ENCODE measurements around the gene RPS16.

DNA sequence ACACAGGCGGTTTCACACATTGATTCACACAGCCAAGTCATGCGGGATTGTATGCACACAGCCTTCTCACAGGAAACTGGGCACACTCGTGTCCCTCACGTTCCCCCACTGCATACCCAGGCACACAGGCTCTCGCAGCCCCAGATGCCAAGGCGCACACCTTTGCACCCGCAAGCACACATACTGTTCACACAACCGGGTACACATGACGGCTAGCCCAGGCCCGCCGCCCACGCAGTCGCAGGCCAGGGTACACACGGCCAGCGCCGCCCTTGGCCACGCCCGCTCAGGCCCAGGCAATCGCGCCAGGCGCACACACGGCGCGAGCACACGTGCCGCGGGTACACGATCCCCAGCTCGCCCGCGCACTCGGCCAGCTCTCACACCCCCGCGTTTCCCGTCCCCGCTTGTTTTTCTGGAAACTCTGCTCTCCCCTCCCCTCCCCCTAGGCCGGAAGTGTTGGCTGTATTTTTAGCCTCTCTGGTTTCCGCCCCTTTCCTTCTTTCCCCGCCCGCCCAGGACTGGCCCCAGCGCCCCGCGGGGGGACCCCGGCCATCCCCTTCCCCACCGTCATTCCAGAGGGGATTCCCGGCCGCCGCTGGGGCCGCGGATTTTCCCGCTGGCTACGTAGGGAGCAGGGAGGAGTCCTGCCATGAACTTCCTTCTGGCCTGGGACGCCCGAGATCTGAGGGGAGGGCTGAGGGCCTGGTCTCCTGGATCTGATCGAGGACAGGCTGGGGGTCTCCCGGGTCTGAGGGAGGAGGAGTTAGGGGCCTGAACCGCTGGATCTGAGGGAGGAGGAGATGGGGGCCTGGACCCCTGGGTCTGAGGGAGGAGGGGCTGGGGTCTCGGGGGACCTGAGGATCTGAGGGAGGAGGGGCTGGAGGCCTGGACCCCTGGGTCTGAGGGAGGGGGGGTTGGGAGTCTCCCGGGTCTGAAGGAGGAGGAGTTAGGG, 33.1 kb downstream of the RPS16 start:
- TF ChIP-seq, protein P1, sequence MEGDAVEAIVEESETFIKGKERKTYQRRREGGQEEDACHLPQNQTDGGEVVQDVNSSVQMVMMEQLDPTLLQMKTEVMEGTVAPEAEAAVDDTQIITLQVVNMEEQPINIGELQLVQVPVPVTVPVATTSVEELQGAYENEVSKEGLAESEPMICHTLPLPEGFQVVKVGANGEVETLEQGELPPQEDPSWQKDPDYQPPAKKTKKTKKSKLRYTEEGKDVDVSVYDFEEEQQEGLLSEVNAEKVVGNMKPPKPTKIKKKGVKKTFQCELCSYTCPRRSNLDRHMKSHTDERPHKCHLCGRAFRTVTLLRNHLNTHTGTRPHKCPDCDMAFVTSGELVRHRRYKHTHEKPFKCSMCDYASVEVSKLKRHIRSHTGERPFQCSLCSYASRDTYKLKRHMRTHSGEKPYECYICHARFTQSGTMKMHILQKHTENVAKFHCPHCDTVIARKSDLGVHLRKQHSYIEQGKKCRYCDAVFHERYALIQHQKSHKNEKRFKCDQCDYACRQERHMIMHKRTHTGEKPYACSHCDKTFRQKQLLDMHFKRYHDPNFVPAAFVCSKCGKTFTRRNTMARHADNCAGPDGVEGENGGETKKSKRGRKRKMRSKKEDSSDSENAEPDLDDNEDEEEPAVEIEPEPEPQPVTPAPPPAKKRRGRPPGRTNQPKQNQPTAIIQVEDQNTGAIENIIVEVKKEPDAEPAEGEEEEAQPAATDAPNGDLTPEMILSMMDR (IDR thresholded peaks at IDR 0.05) = peak in 1 of 4 experiments; percentile 25
- peak; percentile 90 for TF ChIP-seq POLR2AphosphoS5 (IDR thresholded peaks at IDR 0.05)
- TF ChIP-seq POLR2A (IDR thresholded peaks at IDR 0.05) = peak; percentile 54

All from prostate gland (tissue), 2 donors.